ENCODE data around the gene SUGCT. TPM values are rescaled to one million over a fixed set of nuclear protein-coding genes. Genes with fewer than 3 reads are reported as not detected.
"Not testable (repeated sequence)": the region's sequence is repeated elsewhere in the genome, so short reads cannot be mapped to it uniquely, and the experiment has no call there.

SUGCT gene
- total RNA-seq, 1 experiment from 2014 or later = 5.4 TPM

DNA sequence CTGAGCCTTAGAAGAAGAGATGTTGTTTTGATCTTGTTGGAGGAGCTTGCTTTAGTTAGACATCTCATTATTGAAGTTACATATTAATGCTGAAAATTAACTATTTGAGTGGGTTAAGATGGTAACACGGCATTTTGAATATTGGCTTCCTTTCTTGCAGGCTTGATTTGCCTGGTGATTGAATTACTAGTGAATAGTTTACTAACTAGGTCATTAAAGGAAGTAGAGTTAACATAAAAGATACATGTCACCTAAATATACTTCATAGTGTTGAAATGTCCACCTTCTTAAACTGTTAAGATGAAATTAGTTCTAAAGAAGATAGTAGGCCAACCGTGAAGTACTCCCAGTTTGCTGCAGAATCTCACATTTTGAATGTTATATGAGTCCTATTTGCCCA, 18.9 kb upstream of the SUGCT start:
- Histone ChIP-seq H3K56ac (ENCODE audit: insufficient read length, low read depth, low read length) (no peak overlapping the region), H2BK12ac (ENCODE audit: insufficient read length, low read depth, low read length) (no peak overlapping the region), H4K5ac (ENCODE audit: insufficient read length, low read depth, low read length) (no peak overlapping the region), H3K79me1 (ENCODE audit: insufficient read depth, low read depth, low read length, poor library complexity, severe bottlenecking) (no peaks in the 10 kb centered on the region), H3K27me3 (ENCODE audit: insufficient read depth, low read length) (no peaks in the 10 kb centered on the region), H4K8ac (replicated peaks; ENCODE audit: insufficient read length, low read depth, low read length) (no peak overlapping the region), H3K27ac (ENCODE audit: insufficient read length, low read depth, low read length) (no peak overlapping the region), H4K91ac (ENCODE audit: insufficient read length, low read depth, low read length) (no peak overlapping the region), H3K23ac (ENCODE audit: insufficient read length, low read depth, low read length) (no peak overlapping the region), H3K23me2 (ENCODE audit: insufficient read length, low read depth, low read length, poor library complexity, severe bottlenecking) (no peaks in the 10 kb centered on the region), H2BK15ac (ENCODE audit: low read depth, low read length) (no peak overlapping the region), H3K79me2 (ENCODE audit: insufficient read depth, low read length) (no peaks in the 10 kb centered on the region), H3K4me1 (ENCODE audit: insufficient read depth, low read length) (no peaks in the 10 kb centered on the region), H3K18ac (ENCODE audit: insufficient read length, low read depth, low read length) (no peak overlapping the region), H2AFZ (ENCODE audit: low read length) (no peak overlapping the region), H3K4ac (ENCODE audit: low read depth, low read length) (no peak overlapping the region), H3K14ac (ENCODE audit: insufficient read depth, low read length) (no peak overlapping the region), H2BK5ac (ENCODE audit: insufficient read length, low read length) (no peak overlapping the region), H3K4me2 (ENCODE audit: insufficient read depth, insufficient read length, low read length) (no peak overlapping the region), H4K20me1 (ENCODE audit: control insufficient read depth, insufficient read depth, insufficient read length) (no peaks in the 10 kb centered on the region), H2AK5ac (ENCODE audit: insufficient read length, low read length) (no peak overlapping the region), H2BK20ac (ENCODE audit: low read depth, low read length, poor library complexity, severe bottlenecking) (no peak overlapping the region), H3T11ph (ENCODE audit: low read length) (no peak overlapping the region), H3K9me3 (ENCODE audit: control insufficient read depth, low read depth, low read length) (no peaks in the 10 kb centered on the region), H2BK120ac (ENCODE audit: low read depth, low read length, poor library complexity, severe bottlenecking) (no peak overlapping the region), H3K9ac (ENCODE audit: extremely low read depth, insufficient read length, low read length) (no peak overlapping the region)
- Mint-ChIP-seq H3K27me3 (ENCODE audit: low read depth) (no peaks in the 10 kb centered on the region), H3K36me3 (ENCODE audit: insufficient read depth in 1 of 3, low read depth in 3 of 3) (0 out of 7 replicates have a peak, but pooled peaks cover 0 to 4% (median 0%) of the 10 kb centered on the region in 3 experiments), H3K4me3 (no peak overlapping the region), H3K9me3 (no peaks in the 10 kb centered on the region), H3K27ac (no peak overlapping the region), H3K4me1 (peaks cover 4 to 12% of the 10 kb centered on the region in 2 experiments)
- TF ChIP-seq, protein P1, sequence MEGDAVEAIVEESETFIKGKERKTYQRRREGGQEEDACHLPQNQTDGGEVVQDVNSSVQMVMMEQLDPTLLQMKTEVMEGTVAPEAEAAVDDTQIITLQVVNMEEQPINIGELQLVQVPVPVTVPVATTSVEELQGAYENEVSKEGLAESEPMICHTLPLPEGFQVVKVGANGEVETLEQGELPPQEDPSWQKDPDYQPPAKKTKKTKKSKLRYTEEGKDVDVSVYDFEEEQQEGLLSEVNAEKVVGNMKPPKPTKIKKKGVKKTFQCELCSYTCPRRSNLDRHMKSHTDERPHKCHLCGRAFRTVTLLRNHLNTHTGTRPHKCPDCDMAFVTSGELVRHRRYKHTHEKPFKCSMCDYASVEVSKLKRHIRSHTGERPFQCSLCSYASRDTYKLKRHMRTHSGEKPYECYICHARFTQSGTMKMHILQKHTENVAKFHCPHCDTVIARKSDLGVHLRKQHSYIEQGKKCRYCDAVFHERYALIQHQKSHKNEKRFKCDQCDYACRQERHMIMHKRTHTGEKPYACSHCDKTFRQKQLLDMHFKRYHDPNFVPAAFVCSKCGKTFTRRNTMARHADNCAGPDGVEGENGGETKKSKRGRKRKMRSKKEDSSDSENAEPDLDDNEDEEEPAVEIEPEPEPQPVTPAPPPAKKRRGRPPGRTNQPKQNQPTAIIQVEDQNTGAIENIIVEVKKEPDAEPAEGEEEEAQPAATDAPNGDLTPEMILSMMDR (conservative IDR thresholded peaks at IDR 0.05) = no peak
- no CpG with 5 or more reads among the region's 2 CpGs for WGBS (ENCODE audit: extremely low coverage, insufficient read length, low lambda C conversion rate)
- DNase-seq = no peak

DNA sequence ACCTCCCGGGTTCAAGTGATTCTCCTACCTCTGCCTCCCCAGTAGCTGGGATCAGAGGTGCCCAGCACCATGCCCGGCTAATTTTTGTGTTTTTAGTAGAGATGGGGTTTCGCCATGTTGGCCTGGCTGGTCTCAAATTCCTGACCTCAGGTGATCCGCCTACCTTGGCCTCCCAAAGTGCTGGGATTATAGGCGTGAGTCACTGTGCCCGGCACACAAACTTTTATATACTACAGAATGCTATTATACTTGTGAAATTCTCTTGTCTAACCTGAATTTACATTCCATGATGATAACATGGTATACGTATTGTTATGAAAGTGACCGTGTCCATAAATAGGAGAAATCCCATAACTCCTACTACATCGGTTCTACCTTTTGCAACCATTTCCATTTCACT, 17.6 kb upstream of the SUGCT start:
- not testable (repeated sequence) for H3K27me3 Mint-ChIP-seq (ENCODE audit: low read depth); H3K36me3 Mint-ChIP-seq (ENCODE audit: insufficient read depth in 1 of 3, low read depth in 3 of 3); H3K9ac ChIP-seq (ENCODE audit: extremely low read depth, insufficient read length, low read length); H3K4ac ChIP-seq (ENCODE audit: low read depth, low read length); H4K8ac ChIP-seq (replicated peaks; ENCODE audit: insufficient read length, low read depth, low read length); H4K20me1 ChIP-seq (ENCODE audit: control insufficient read depth, insufficient read depth, insufficient read length); H4K91ac ChIP-seq (ENCODE audit: insufficient read length, low read depth, low read length); H3K18ac ChIP-seq (ENCODE audit: insufficient read length, low read depth, low read length); H2AK5ac ChIP-seq (ENCODE audit: insufficient read length, low read length); H2BK12ac ChIP-seq (ENCODE audit: insufficient read length, low read depth, low read length); H3K4me2 ChIP-seq (ENCODE audit: insufficient read depth, insufficient read length, low read length); H3K9me3 Mint-ChIP-seq; H3T11ph ChIP-seq (ENCODE audit: low read length); H2BK120ac ChIP-seq (ENCODE audit: low read depth, low read length, poor library complexity, severe bottlenecking); H3K14ac ChIP-seq (ENCODE audit: insufficient read depth, low read length); H3K9me3 ChIP-seq (ENCODE audit: control insufficient read depth, low read depth, low read length); H3K4me1 ChIP-seq (ENCODE audit: insufficient read depth, low read length); H3K79me2 ChIP-seq (ENCODE audit: insufficient read depth, low read length); H2AFZ ChIP-seq (ENCODE audit: low read length); H3K27ac ChIP-seq (ENCODE audit: insufficient read length, low read depth, low read length); DNase-seq; H3K23me2 ChIP-seq (ENCODE audit: insufficient read length, low read depth, low read length, poor library complexity, severe bottlenecking); H3K4me3 Mint-ChIP-seq; H3K27me3 ChIP-seq (ENCODE audit: insufficient read depth, low read length); H3K79me1 ChIP-seq (ENCODE audit: insufficient read depth, low read depth, low read length, poor library complexity, severe bottlenecking); H2BK15ac ChIP-seq (ENCODE audit: low read depth, low read length); H2BK20ac ChIP-seq (ENCODE audit: low read depth, low read length, poor library complexity, severe bottlenecking); H3K56ac ChIP-seq (ENCODE audit: insufficient read length, low read depth, low read length); H3K23ac ChIP-seq (ENCODE audit: insufficient read length, low read depth, low read length); H2BK5ac ChIP-seq (ENCODE audit: insufficient read length, low read length); H4K5ac ChIP-seq (ENCODE audit: insufficient read length, low read depth, low read length)
- H3K4me1 Mint-ChIP-seq = peaks cover 4 to 12% of the 10 kb centered on the region in 2 experiments
- H3K27ac Mint-ChIP-seq = peak overlapping the region in 2 of 3 experiments; percentile 39 to 52; a peak in 2 of 7 replicates
- WGBS (ENCODE audit: extremely low coverage, insufficient read length, low lambda C conversion rate) = no CpG with 5 or more reads among the region's 9 CpGs
